Measurements from ENCODE around the gene NAGLU.
A peak's percentile ranks its signal among the peaks of the same experiment; 100 is the strongest.

NAGLU gene

GRCh38 chr17:42573095-42573494, 37.1 kb downstream of the NAGLU start:
- POLR2A ChIA-PET: no interaction called here
- CTCF ChIA-PET: no interaction called here
- no peak for DNase-seq (ENCODE audit: extremely low spot score)
- TF ChIP-seq, protein P1, sequence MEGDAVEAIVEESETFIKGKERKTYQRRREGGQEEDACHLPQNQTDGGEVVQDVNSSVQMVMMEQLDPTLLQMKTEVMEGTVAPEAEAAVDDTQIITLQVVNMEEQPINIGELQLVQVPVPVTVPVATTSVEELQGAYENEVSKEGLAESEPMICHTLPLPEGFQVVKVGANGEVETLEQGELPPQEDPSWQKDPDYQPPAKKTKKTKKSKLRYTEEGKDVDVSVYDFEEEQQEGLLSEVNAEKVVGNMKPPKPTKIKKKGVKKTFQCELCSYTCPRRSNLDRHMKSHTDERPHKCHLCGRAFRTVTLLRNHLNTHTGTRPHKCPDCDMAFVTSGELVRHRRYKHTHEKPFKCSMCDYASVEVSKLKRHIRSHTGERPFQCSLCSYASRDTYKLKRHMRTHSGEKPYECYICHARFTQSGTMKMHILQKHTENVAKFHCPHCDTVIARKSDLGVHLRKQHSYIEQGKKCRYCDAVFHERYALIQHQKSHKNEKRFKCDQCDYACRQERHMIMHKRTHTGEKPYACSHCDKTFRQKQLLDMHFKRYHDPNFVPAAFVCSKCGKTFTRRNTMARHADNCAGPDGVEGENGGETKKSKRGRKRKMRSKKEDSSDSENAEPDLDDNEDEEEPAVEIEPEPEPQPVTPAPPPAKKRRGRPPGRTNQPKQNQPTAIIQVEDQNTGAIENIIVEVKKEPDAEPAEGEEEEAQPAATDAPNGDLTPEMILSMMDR (IDR thresholded peaks at IDR 0.05; ENCODE audit: control extremely low read depth, extremely low read depth, low read depth, missing control alignments): no peak

DNA sequence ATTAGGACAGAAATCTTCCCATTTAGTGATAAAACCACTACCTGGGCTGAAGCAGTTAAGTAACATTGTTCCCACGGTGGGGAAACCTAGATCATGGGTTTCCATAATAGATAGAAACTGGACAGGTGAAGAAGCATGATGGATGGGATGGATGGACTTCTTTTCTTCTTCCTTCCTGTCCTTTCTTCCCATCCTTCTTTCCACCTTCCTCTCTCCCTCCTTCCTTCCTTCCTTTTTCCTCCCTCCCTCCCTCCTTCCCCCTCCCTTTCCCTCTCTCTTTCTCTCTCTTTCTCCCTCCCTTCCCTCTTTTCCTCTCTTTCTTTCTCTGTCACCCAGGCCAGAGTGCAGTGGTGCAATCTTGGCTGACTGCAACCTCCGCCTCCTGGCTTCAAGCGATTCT, 38.4 kb downstream of the NAGLU start:
- POLR2A ChIA-PET: no interaction called here
- CTCF ChIA-PET: interaction anchor here (0.9 to 2.0 kb wide), 2 partner anchors 26 to 189 kb away, joined by 3 to 4 read pairs; no protein-coding TSS in a partner anchor
- TF ChIP-seq, protein P1 (IDR thresholded peaks at IDR 0.05; ENCODE audit: control extremely low read depth, extremely low read depth, low read depth, missing control alignments): no peak
- no peak for DNase-seq (ENCODE audit: extremely low spot score)

GRCh38 chr17:42577140-42577531, 41.1 kb downstream of the NAGLU start:
- DNase-seq (ENCODE audit: extremely low spot score): no peak
- TF ChIP-seq, protein P1 (IDR thresholded peaks at IDR 0.05; ENCODE audit: control extremely low read depth, extremely low read depth, low read depth, missing control alignments): no peak
- CTCF ChIA-PET: interaction anchor here (0.9 to 8.4 kb wide), 19 partner anchors 9 to 353 kb away, joined by 3 to 120 read pairs (median 8); partner anchors contain the start of genes CCR10, MLX, PLEKHH3 and RAMP2
- POLR2A ChIA-PET: interaction anchor here (0.6 kb wide), 1 partner anchor 229 kb away, joined by 3 read pairs; no protein-coding TSS in a partner anchor

- CTCF ChIA-PET: interaction anchor here (0.7 to 8.4 kb wide), 55 partner anchors 10 to 520 kb away, joined by 3 to 120 read pairs (median 6); partner anchors contain the start of genes BECN1, CCR10, COASY and MLX
- DNase-seq (ENCODE audit: extremely low spot score): peak; percentile 98
- POLR2A ChIA-PET: interaction anchor here (0.6 to 1.3 kb wide), 5 partner anchors 9 to 229 kb away, joined by 3 to 5 read pairs (median 3); partner anchors contain the start of gene TUBG1
- TF ChIP-seq, protein P1 (IDR thresholded peaks at IDR 0.05; ENCODE audit: control extremely low read depth, extremely low read depth, low read depth, missing control alignments): peak; percentile 36
Observed at GRCh38 chr17:42577532-42578281, 41.7 kb downstream of the NAGLU start, which contains the start of gene PSMC3IP. TSS of gene PSMC3IP (minus strand) at chr17:42577729. CDS start at chr17:42577686, 43 bp downstream.

DNA sequence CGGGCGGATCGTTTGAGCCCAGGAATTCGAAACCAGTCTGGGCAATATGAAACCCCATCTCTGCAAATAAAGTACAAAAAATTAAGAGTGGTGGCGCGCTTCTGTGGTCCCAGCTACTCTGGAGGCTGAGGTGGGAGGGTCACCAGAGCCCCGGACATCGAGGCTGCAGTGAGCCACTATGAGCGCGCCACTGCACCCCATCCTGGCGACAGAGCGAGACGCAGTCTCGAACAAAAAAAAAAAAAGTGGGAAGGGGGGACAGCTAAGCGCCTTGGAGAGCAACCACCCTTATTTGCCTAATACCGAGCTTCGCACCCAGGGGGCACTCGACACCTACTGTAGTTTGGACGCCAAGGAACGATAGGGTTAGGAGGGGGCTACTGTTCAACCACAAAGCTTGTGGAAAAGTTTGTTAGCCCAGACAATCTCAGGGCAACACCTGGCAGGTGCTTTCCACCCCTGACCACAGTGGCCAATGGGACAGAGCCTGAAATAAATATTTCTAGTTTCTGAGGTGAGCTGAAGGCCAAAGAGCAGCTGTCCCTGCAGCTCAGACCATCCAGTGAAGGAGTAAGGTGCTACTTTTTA, 42.3 kb downstream of the NAGLU start:
- ChIA-PET CTCF (interaction anchor here (0.7 to 8.4 kb wide), 57 partner anchors 10 to 519 kb away, joined by 3 to 120 read pairs (median 6); partner anchors contain the start of genes BECN1, CCR10, COASY and MLX), POLR2A (interaction anchor here (0.6 to 1.3 kb wide), 10 partner anchors 9 to 362 kb away, joined by 3 to 8 read pairs (median 4); partner anchors contain the start of genes NAGLU and TUBG1)
- peak; percentile 87 for DNase-seq (ENCODE audit: extremely low spot score)
- TF ChIP-seq, protein P1 (IDR thresholded peaks at IDR 0.05; ENCODE audit: control extremely low read depth, extremely low read depth, low read depth, missing control alignments): peak; percentile 75
